MCF 10A (cell line): Measurements from ENCODE around the gene SLC7A1. TPM values are rescaled to one million over a fixed set of nuclear protein-coding genes. Genes with fewer than 3 reads are reported as not detected.
A peak's percentile ranks its signal among the peaks of the same experiment; 100 is the strongest.

Source experiments
- BruUV-seq: library from RNA; stranded (reverse); fragments of 400-500 nt; replicated peaks from 2 replicates; lab custom pipeline; 2021; lab: Mats Ljungman, UMichigan
- CTCF ChIA-PET: fragments of 300-600 bp; sonication (Branson Sonifier 250); formaldehyde crosslinking; extraction: SDS; loops from one replicate; lab custom pipeline; 2021; ENCODE audit warnings: antibody characterized with exemption, inconsistent platforms; lab: Yijun Ruan, JAX
- POLR2A ChIA-PET: fragments of 300-600, 350-650 bp; sonication (Branson Sonifier 250); formaldehyde crosslinking; extraction: SDS; loops from one replicate; lab custom pipeline; 2020; ENCODE audit warnings: antibody characterized with exemption, inconsistent platforms; lab: Yijun Ruan, JAX
- DNase-seq: peaks from one replicate; pipeline ENCODE4 v3.0.0-alpha.2; 2018; ENCODE audit not compliant: unreplicated experiment
- H3K27ac Mint-ChIP-seq: one replicate; pipeline ENCODE4 v1.8.0; 2022; ENCODE audit warnings: mild to moderate bottlenecking, low read depth, mixed read lengths; ENCODE audit not compliant: unreplicated experiment
- H3K27me3 Mint-ChIP-seq: one replicate; pipeline ENCODE4 v1.8.0; 2022; ENCODE audit warnings: mixed read lengths; ENCODE audit not compliant: insufficient read depth, unreplicated experiment
- H3K36me3 Mint-ChIP-seq: one replicate; pipeline ENCODE4 v1.8.0; 2022; ENCODE audit warnings: mild to moderate bottlenecking, moderate library complexity, mixed read lengths; ENCODE audit not compliant: insufficient read depth, unreplicated experiment
- H3K4me1 Mint-ChIP-seq: one replicate; pipeline ENCODE4 v1.8.0; 2022; ENCODE audit warnings: mixed read lengths; ENCODE audit not compliant: insufficient read depth, unreplicated experiment
- H3K4me3 Mint-ChIP-seq: one replicate; pipeline ENCODE4 v1.8.0; 2022; ENCODE audit warnings: mild to moderate bottlenecking, moderate library complexity, mixed read lengths; ENCODE audit not compliant: unreplicated experiment
- H3K9me3 Mint-ChIP-seq: one replicate; pipeline ENCODE4 v1.8.0; 2022; ENCODE audit warnings: mixed read lengths; ENCODE audit not compliant: unreplicated experiment
- CTCF ChIP-seq: fragments of 200-600 bp; IDR thresholded peaks from one replicate; pipeline ENCODE4 v1.8.0; 2022; ENCODE audit warnings: antibody characterized with exemption, mild to moderate bottlenecking; ENCODE audit not compliant: unreplicated experiment
- intact Hi-C: fragments of 100-400 bp; cut with micrococcal nuclease; formaldehyde crosslinking; loops from 2 replicates; pipeline ENCODE4 v1.14.1; 2022
- total RNA-seq: library from RNA; stranded (reverse); gene quantifications from 2 replicates; pipeline ENCODE4 v1.2.3, GENCODE V29; 2022

SLC7A1 gene
- total RNA-seq, 1 experiment from 2014 or later: 194 TPM

GRCh38 chr13:29511980-29512379 lies 83.5 kb downstream of the SLC7A1 start:
- no peaks in the 10 kb centered on the region for H3K9me3 Mint-ChIP-seq
- H3K4me1 Mint-ChIP-seq: no peaks in the 10 kb centered on the region
- no peaks in the 10 kb centered on the region for H3K27me3 Mint-ChIP-seq
- POLR2A ChIA-PET: interaction anchor here (0.9 kb wide), 1 partner anchor 255 kb away, joined by 3 read pairs; no protein-coding TSS in a partner anchor
- no peak overlapping the region for H3K4me3 Mint-ChIP-seq
- intact Hi-C loops: no loop called here
- H3K27ac Mint-ChIP-seq: no peak overlapping the region
- DNase-seq: no peak
- BruUV-seq: TSS peak; percentile 13
- H3K36me3 Mint-ChIP-seq: peaks cover 58% of the 10 kb centered on the region
- CTCF ChIA-PET: no interaction called here
- no peak for TF ChIP-seq CTCF

GRCh38 chr13:29511106-29511796 lies 84.2 kb downstream of the SLC7A1 start:
- TF ChIP-seq CTCF: no peak
- no TSS peak for BruUV-seq
- H3K36me3 Mint-ChIP-seq: peaks cover 51% of the 10 kb centered on the region

DNA sequence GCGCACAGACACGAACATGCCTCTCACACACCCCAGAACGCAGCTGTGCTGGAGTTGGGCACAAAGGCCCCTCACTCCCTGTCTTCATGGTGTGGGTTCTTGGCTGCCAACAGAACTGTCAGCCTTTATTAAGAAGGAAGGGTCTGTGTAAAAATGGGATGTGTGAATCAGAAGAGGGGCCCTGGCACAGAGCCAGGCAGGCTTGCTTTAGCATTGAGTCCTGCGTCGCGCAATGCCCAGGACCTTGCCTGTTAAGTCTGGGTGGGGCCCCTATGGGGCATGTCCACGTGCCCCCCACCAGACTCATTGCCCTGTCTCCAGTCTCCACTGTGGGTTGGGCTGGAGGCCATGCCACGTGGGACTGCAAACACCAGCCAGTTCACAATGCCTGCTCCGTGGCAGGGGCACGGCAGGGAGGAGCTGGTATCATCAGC lies 84.8 kb downstream of the SLC7A1 start:
- intact Hi-C loops: no loop called here
- CTCF ChIA-PET: interaction anchor here (5.9 kb wide), 1 partner anchor 197 kb away, joined by 127 read pairs; no protein-coding TSS in a partner anchor
- peaks cover 49% of the 10 kb centered on the region for H3K36me3 Mint-ChIP-seq
- no peak for TF ChIP-seq CTCF
- H3K27me3 Mint-ChIP-seq: no peaks in the 10 kb centered on the region
- no peaks in the 10 kb centered on the region for H3K4me1 Mint-ChIP-seq
- BruUV-seq: no TSS peak
- H3K27ac Mint-ChIP-seq: no peak overlapping the region
- no peak overlapping the region for H3K4me3 Mint-ChIP-seq
- DNase-seq: no peak
- POLR2A ChIA-PET: no interaction called here
- no peaks in the 10 kb centered on the region for H3K9me3 Mint-ChIP-seq

More at GRCh38 chr13:29511106-29511796, 84.2 kb downstream of the SLC7A1 start:
- H3K9me3 Mint-ChIP-seq: no peaks in the 10 kb centered on the region
- intact Hi-C loops: no loop called here
- H3K27ac Mint-ChIP-seq: no peak overlapping the region
- no peaks in the 10 kb centered on the region for H3K4me1 Mint-ChIP-seq
- H3K4me3 Mint-ChIP-seq: no peak overlapping the region
- no peak for DNase-seq
- ChIA-PET CTCF (no interaction called here), POLR2A (no interaction called here)
- no peaks in the 10 kb centered on the region for H3K27me3 Mint-ChIP-seq

GRCh38 chr13:29509999-29510589 lies 85.4 kb downstream of the SLC7A1 start:
- intact Hi-C loops: no loop called here
- ChIA-PET CTCF (interaction anchor here (0.7 to 5.9 kb wide), 4 partner anchors 13 to 595 kb away, joined by 3 to 127 read pairs (median 26); no protein-coding TSS in a partner anchor), POLR2A (no interaction called here)
- Mint-ChIP-seq H3K27me3 (no peaks in the 10 kb centered on the region), H3K4me1 (no peaks in the 10 kb centered on the region), H3K4me3 (no peak overlapping the region), H3K36me3 (peaks cover 47% of the 10 kb centered on the region), H3K27ac (no peak overlapping the region), H3K9me3 (no peaks in the 10 kb centered on the region)
- TSS peak; percentile 1 for BruUV-seq
- no peak for TF ChIP-seq CTCF
- DNase-seq: no peak
